Upper lobe of left lung (tissue), 6 donors: ENCODE measurements around the gene LRRC45. TPM values are rescaled to one million over a fixed set of nuclear protein-coding genes. Genes with fewer than 3 reads are reported as not detected.
A peak's percentile ranks its signal among the peaks of the same experiment; 100 is the strongest.

Experiments used
- ATAC-seq, 2 donors: fragments of 200-7000 bp; cut with Tn5 transposase; one replicate each; pipeline ENCODE4 v1.9.1; 2022; ENCODE audit warnings: mild to moderate bottlenecking in 2 of 2, moderate library complexity in 2 of 2; ENCODE audit not compliant: low FRiP score in 2 of 2
- DNase-seq, 2 donors: peaks; one replicate each; pipeline ENCODE4 v3.0.0-alpha.2; 2019 to 2020
- H3K27ac ChIP-seq, 4 donors: fragments of 200-600 bp; sonication (generic); one replicate each; pipeline ENCODE4 v1.5.1; 2016 to 2019
- H3K27me3 ChIP-seq, 4 donors: fragments of 200-600 bp; sonication (generic); one replicate each; pipeline ENCODE4 v1.5.1; 2017 to 2019
- H3K36me3 ChIP-seq, 4 donors: fragments of 200-600 bp; sonication (generic); one replicate each; pipeline ENCODE4 v1.5.1; 2016 to 2019
- H3K4me1 ChIP-seq, 4 donors: fragments of 200-600 bp; sonication (generic); one replicate each; pipeline ENCODE4 v1.5.1; 2018 to 2019
- H3K4me3 ChIP-seq, 4 donors: fragments of 200-600 bp; sonication (generic); one replicate each; pipeline ENCODE4 v1.5.1; 2017 to 2019; ENCODE audit warnings: mild to moderate bottlenecking in 2 of 4, moderate library complexity in 1 of 4
- H3K9me3 ChIP-seq, 4 donors: fragments of 200-600 bp; sonication (generic); one replicate each; pipeline ENCODE4 v1.5.1; 2018 to 2019
- CTCF ChIP-seq, 6 experiments: fragments of 450-650 bp in 4 of 6; fragments of 200-600 bp in 2 of 6; sonication (generic) in 2 of 6; IDR thresholded peaks; one replicate each; pipeline ENCODE4 v1.5.1; 2016 to 2019; ENCODE audit warnings: antibody characterized with exemption in 6 of 6
- EP300 ChIP-seq, 4 donors: sonication (generic); formaldehyde crosslinking; IDR thresholded peaks; one replicate each; pipeline ENCODE4 v1.5.1; 2017; ENCODE audit warnings: antibody characterized with exemption in 4 of 4, control low read depth in 2 of 4
- POLR2A ChIP-seq, 4 donors: fragments of 450-650 bp; IDR thresholded peaks; one replicate each; pipeline ENCODE4 v1.5.1; 2016 to 2017; ENCODE audit warnings: antibody characterized with exemption in 4 of 4, mild to moderate bottlenecking in 2 of 4
- POLR2AphosphoS5 ChIP-seq, 2 donors: sonication (generic); formaldehyde crosslinking; IDR thresholded peaks; one replicate each; pipeline ENCODE4 v1.5.1; 2017; ENCODE audit warnings: antibody characterized with exemption in 2 of 2
- WGBS, 2 donors: methylation state at CpG; one replicate each; pipeline ENCODE4 v1.1.5; 2017 to 2018; 5-methylcytosine and 5-hydroxymethylcytosine counted together
- total RNA-seq, 6 donors: library from RNA; depleted of rRNA in 4 of 6; stranded (reverse); fragments of >200 nt in 4 of 6; gene quantifications; one replicate each; pipeline versions ENCODE4 v1.1.0 to v1.2.1, GENCODE V29; 2016 to 2021
- donor health status: DM: no; HTN: no; CAD: no; lungs with moderate emphysema.
- donor health status: DM: no; HTN: yes; CAD: no; lungs with severe emphysema.

LRRC45 gene
- total RNA-seq, 6 donors from 2014 or later, result 14.0 to 57.6 (median 20.4) TPM

- Histone ChIP-seq H3K27ac (peak within 1 kb of the TSS in 3 of 4 donors; percentile 19 to 74 (median 68)), H3K27me3 (peaks cover 0 to 5% (median 1%) of the 10 kb centered on the region in 4 donors), H3K4me1 (peaks cover 23 to 35% (median 30%) of the 10 kb centered on the region in 4 donors), H3K4me3 (peak within 1 kb of the TSS; percentile 41 to 61 (median 57)), H3K9me3 (no peaks in the 10 kb centered on the region), H3K36me3 (peaks cover 0 to 13% (median 4%) of the 10 kb centered on the region in 4 donors)
- no peak for ATAC-seq
- peak in 1 of 2 donors; percentile 85 for DNase-seq
- no CpG with 5 or more reads among the region's 96 CpGs for WGBS, 2 donors
- TF ChIP-seq POLR2AphosphoS5 (IDR thresholded peaks at IDR 0.05), result no peak
- TF ChIP-seq CTCF (IDR thresholded peaks at IDR 0.05), result no peak
- TF ChIP-seq POLR2A (IDR thresholded peaks at IDR 0.05), result no peak
- TF ChIP-seq EP300 (IDR thresholded peaks at IDR 0.05), result no peak
Observed at GRCh38 chr17:82031303-82031884, 8.3 kb downstream of the LRRC45 start, which contains the start of gene RAC3. TSS of gene RAC3 (plus strand) at chr17:82031678. CDS start at chr17:82031762, 84 bp downstream.

- H3K4me1 ChIP-seq, result peaks cover 29 to 41% (median 35%) of the 10 kb centered on the region in 4 donors
- peaks cover 0 to 5% (median 1%) of the 10 kb centered on the region in 4 donors for H3K27me3 ChIP-seq
- DNase-seq (peak; percentile 74 to 88), ATAC-seq (peak in 1 of 2 donors; percentile 2)
- TF ChIP-seq POLR2AphosphoS5 (IDR thresholded peaks at IDR 0.05), result no peak
- no peak for TF ChIP-seq EP300 (IDR thresholded peaks at IDR 0.05)
- TF ChIP-seq POLR2A (IDR thresholded peaks at IDR 0.05), result no peak
- no peak for TF ChIP-seq CTCF (IDR thresholded peaks at IDR 0.05)
- no peaks in the 10 kb centered on the region for H3K9me3 ChIP-seq
- H3K27ac ChIP-seq, result no peak overlapping the region
- peak overlapping the region in 3 of 4 donors; percentile 47 to 60 (median 54) for H3K4me3 ChIP-seq
- H3K36me3 ChIP-seq, result peaks cover 0 to 13% (median 4%) of the 10 kb centered on the region in 4 donors
- WGBS, 2 donors, result 3 to 22% methylated on average over 8 to 31 of the region's 59 CpGs
Observed at GRCh38 chr17:82031885-82032627, 9.0 kb downstream of the LRRC45 start.

GRCh38 chr17:82033359-82034085 is 10.4 kb downstream of the LRRC45 start:
- Histone ChIP-seq H3K36me3 (peaks cover 0 to 13% (median 1%) of the 10 kb centered on the region in 4 donors), H3K4me1 (peaks cover 32 to 52% (median 39%) of the 10 kb centered on the region in 4 donors), H3K27ac (no peak overlapping the region), H3K4me3 (no peak overlapping the region), H3K27me3 (peaks cover 0 to 5% (median 1%) of the 10 kb centered on the region in 4 donors), H3K9me3 (no peaks in the 10 kb centered on the region)
- no peak for ATAC-seq
- peak in 1 of 2 donors; percentile 71 for DNase-seq
- TF ChIP-seq POLR2AphosphoS5 (IDR thresholded peaks at IDR 0.05), result no peak
- TF ChIP-seq POLR2A (IDR thresholded peaks at IDR 0.05), result no peak
- no peak for TF ChIP-seq CTCF (IDR thresholded peaks at IDR 0.05)
- no peak for TF ChIP-seq EP300 (IDR thresholded peaks at IDR 0.05)
- 92 to 95% methylated on average over 26 to 37 of the region's 38 CpGs for WGBS, 2 donors

GRCh38 chr17:82034371-82035011 is 11.4 kb downstream of the LRRC45 start:
- WGBS, 2 donors, result 85 to 91% methylated on average over 21 to 23 of the region's 23 CpGs
- Histone ChIP-seq H3K4me3 (no peak overlapping the region), H3K36me3 (peaks cover 0 to 13% (median 0%) of the 10 kb centered on the region in 4 donors), H3K27ac (no peak overlapping the region), H3K9me3 (no peaks in the 10 kb centered on the region), H3K4me1 (peaks cover 32 to 52% (median 40%) of the 10 kb centered on the region in 4 donors), H3K27me3 (peaks cover 0 to 5% (median 1%) of the 10 kb centered on the region in 4 donors)
- no peak for TF ChIP-seq POLR2AphosphoS5 (IDR thresholded peaks at IDR 0.05)
- no peak for TF ChIP-seq EP300 (IDR thresholded peaks at IDR 0.05)
- no peak for TF ChIP-seq POLR2A (IDR thresholded peaks at IDR 0.05)
- TF ChIP-seq CTCF (IDR thresholded peaks at IDR 0.05), result no peak
- ATAC-seq, result no peak
- peak in 1 of 2 donors; percentile 66 for DNase-seq
